GM06990 (cell line): ENCODE measurements around the gene NR3C1.

Experiments used
- DNase-seq: peaks from one replicate; pipeline ENCODE4 v3.0.0-alpha.2; 2011; ENCODE audit not compliant: insufficient read length; ENCODE audit errors: extremely low read depth
- H3K27me3 ChIP-seq: replicated peaks from 2 replicates; pipeline ENCODE4 v1.6.0; 2011; ENCODE audit warnings: low read length; ENCODE audit not compliant: control insufficient read depth, insufficient read depth
- H3K36me3 ChIP-seq: 2 replicates; pipeline ENCODE4 v1.5.1; 2011; ENCODE audit warnings: low read length; ENCODE audit not compliant: control insufficient read depth, insufficient read depth
- H3K4me3 ChIP-seq: replicated peaks from 2 replicates; pipeline ENCODE4 v1.5.1; 2011; ENCODE audit warnings: low read depth, mild to moderate bottlenecking, control low read depth, low read length
- CTCF ChIP-seq: IDR thresholded peaks from 2 replicates; pipeline ENCODE4 v1.5.1; 2011; ENCODE audit warnings: low read length, control low read depth, mild to moderate bottlenecking, inconsistent platforms; ENCODE audit not compliant: insufficient read depth, poor library complexity, severe bottlenecking

The NR3C1 gene

GRCh38 chr5:143445776-143446175, 42.3 kb upstream of the NR3C1 start:
- Histone ChIP-seq H3K4me3 (no peak overlapping the region), H3K36me3 (no peaks in the 10 kb centered on the region), H3K27me3 (no peaks in the 10 kb centered on the region)
- TF ChIP-seq CTCF: no peak
- DNase-seq: no peak

- no peak for DNase-seq
- TF ChIP-seq CTCF: no peak
- no peak overlapping the region for H3K4me3 ChIP-seq
- no peaks in the 10 kb centered on the region for H3K27me3 ChIP-seq
- no peaks in the 10 kb centered on the region for H3K36me3 ChIP-seq
These were observed 39.8 kb upstream of the NR3C1 start for GRCh38 chr5:143443330-143443729.

- TF ChIP-seq CTCF: no peak
- H3K36me3 ChIP-seq: no peaks in the 10 kb centered on the region
- no peaks in the 10 kb centered on the region for H3K27me3 ChIP-seq
- H3K4me3 ChIP-seq: no peak overlapping the region
- DNase-seq: no peak
These were observed 38.9 kb upstream of the NR3C1 start for GRCh38 chr5:143442385-143442784.

- no peak for TF ChIP-seq CTCF
- no peak for DNase-seq
These were observed 37.1 kb upstream of the NR3C1 start for GRCh38 chr5:143440448-143441115.

GRCh38 chr5:143437666-143438273, 34.3 kb upstream of the NR3C1 start:
- DNase-seq: no peak
- Histone ChIP-seq H3K4me3 (no peak overlapping the region), H3K27me3 (no peaks in the 10 kb centered on the region), H3K36me3 (no peaks in the 10 kb centered on the region)
- TF ChIP-seq CTCF: no peak

More at GRCh38 chr5:143440448-143441115, 37.1 kb upstream of the NR3C1 start:
- Histone ChIP-seq H3K36me3 (no peaks in the 10 kb centered on the region), H3K4me3 (no peak overlapping the region), H3K27me3 (no peaks in the 10 kb centered on the region)

- Histone ChIP-seq H3K4me3 (no peak overlapping the region), H3K27me3 (no peaks in the 10 kb centered on the region), H3K36me3 (no peaks in the 10 kb centered on the region)
- no peak for TF ChIP-seq CTCF
- DNase-seq: no peak
These were observed 33.4 kb upstream of the NR3C1 start for GRCh38 chr5:143436871-143437270.
